Measurements from ENCODE around the gene IMMP2L. TPM values are rescaled to one million over a fixed set of nuclear protein-coding genes. Genes with fewer than 3 reads are reported as not detected.

The IMMP2L gene
- total RNA-seq, 1 donor from 2014 or later: 11.1 TPM

GRCh38 chr7:111407258-111407657, 155.0 kb downstream of the IMMP2L start:
- no peak for DNase-seq (ENCODE audit: extremely low read depth, low read depth, low spot score)

GRCh38 chr7:111405621-111406020, 156.7 kb downstream of the IMMP2L start:
- DNase-seq (ENCODE audit: extremely low read depth, low read depth, low spot score): no peak

- no peak for DNase-seq (ENCODE audit: extremely low read depth, low read depth, low spot score)
These were observed 160.8 kb downstream of the IMMP2L start for GRCh38 chr7:111401516-111401915.

- no peak for DNase-seq (ENCODE audit: extremely low read depth, low read depth, low spot score)
These were observed 162.2 kb downstream of the IMMP2L start for GRCh38 chr7:111400088-111400487.

- no peak for DNase-seq (ENCODE audit: extremely low read depth, low read depth, low spot score)
These were observed 167.4 kb downstream of the IMMP2L start for GRCh38 chr7:111394891-111395290.

- peak; percentile 18 for DNase-seq (ENCODE audit: extremely low read depth, low read depth, low spot score)
These were observed 169.1 kb downstream of the IMMP2L start for GRCh38 chr7:111393011-111393754.

- DNase-seq (ENCODE audit: extremely low read depth, low read depth, low spot score): no peak
These were observed 170.0 kb downstream of the IMMP2L start for GRCh38 chr7:111392294-111392693.

GRCh38 chr7:111390000-111390399, 172.3 kb downstream of the IMMP2L start:
- no peak for DNase-seq (ENCODE audit: extremely low read depth, low read depth, low spot score)

- no peak for DNase-seq (ENCODE audit: extremely low read depth, low read depth, low spot score)
These were observed 173.4 kb downstream of the IMMP2L start for GRCh38 chr7:111388912-111389311.

GRCh38 chr7:111388016-111388415, 174.3 kb downstream of the IMMP2L start:
- no peak for DNase-seq (ENCODE audit: extremely low read depth, low read depth, low spot score)

GRCh38 chr7:111384065-111384891, 178.0 kb downstream of the IMMP2L start:
- DNase-seq (ENCODE audit: extremely low read depth, low read depth, low spot score): no peak

- DNase-seq (ENCODE audit: extremely low read depth, low read depth, low spot score): no peak
These were observed 179.2 kb downstream of the IMMP2L start for GRCh38 chr7:111383133-111383532.

GRCh38 chr7:111381590-111381989, 180.7 kb downstream of the IMMP2L start:
- DNase-seq (ENCODE audit: extremely low read depth, low read depth, low spot score): no peak

- DNase-seq (ENCODE audit: extremely low read depth, low read depth, low spot score): no peak
These were observed 181.3 kb downstream of the IMMP2L start for GRCh38 chr7:111380945-111381344.

- DNase-seq (ENCODE audit: extremely low read depth, low read depth, low spot score): no peak
These were observed 188.3 kb downstream of the IMMP2L start for GRCh38 chr7:111374027-111374426.

GRCh38 chr7:111371437-111371836, 190.9 kb downstream of the IMMP2L start:
- DNase-seq (ENCODE audit: extremely low read depth, low read depth, low spot score): no peak

GRCh38 chr7:111370002-111370401, 192.3 kb downstream of the IMMP2L start:
- no peak for DNase-seq (ENCODE audit: extremely low read depth, low read depth, low spot score)

GRCh38 chr7:111368381-111369065, 193.8 kb downstream of the IMMP2L start:
- no peak for DNase-seq (ENCODE audit: extremely low read depth, low read depth, low spot score)

- no peak for DNase-seq (ENCODE audit: extremely low read depth, low read depth, low spot score)
These were observed 197.9 kb downstream of the IMMP2L start for GRCh38 chr7:111364413-111364812.

- DNase-seq (ENCODE audit: extremely low read depth, low read depth, low spot score): no peak
These were observed 199.2 kb downstream of the IMMP2L start for GRCh38 chr7:111363099-111363498.

- DNase-seq (ENCODE audit: extremely low read depth, low read depth, low spot score): no peak
These were observed 199.7 kb downstream of the IMMP2L start for GRCh38 chr7:111362506-111363054.
